ENCODE measurements around the gene CRACR2A.

Gene CRACR2A

GRCh38 chr12:3565985-3566384 lies 186.9 kb downstream of the CRACR2A start:
- Histone ChIP-seq H3K4me1 (ENCODE audit: control insufficient read depth, insufficient read depth, low read length) (peaks cover 2% of the 10 kb centered on the region), H3K9me3 (ENCODE audit: control insufficient read depth, low read length) (no peaks in the 10 kb centered on the region), H3K9ac (ENCODE audit: low read length) (no peak overlapping the region), H3K4me3 (ENCODE audit: low read length) (no peak overlapping the region), H3K27me3 (ENCODE audit: control insufficient read depth, insufficient read depth, low read length) (no peaks in the 10 kb centered on the region), H3K36me3 (ENCODE audit: control insufficient read depth, insufficient read depth, low read length) (no peaks in the 10 kb centered on the region)
